H9 (cell line): Measurements from ENCODE around the gene NDUFB8. TPM values are rescaled to one million over a fixed set of nuclear protein-coding genes. Genes with fewer than 3 reads are reported as not detected.

Experiments used
- DNase-seq: peaks from one replicate; pipeline ENCODE4 v3.0.0-alpha.2; 2017
- H2AFZ ChIP-seq: one replicate; pipeline ENCODE4 v1.6.1; 2013; ENCODE audit warnings: mild to moderate bottlenecking, low read length, control low read depth, moderate library complexity
- H2AK5ac ChIP-seq: 2 replicates; pipeline ENCODE4 v1.6.1; 2013; ENCODE audit warnings: low read length, control low read depth, mixed read lengths; ENCODE audit not compliant: insufficient read length
- H2BK120ac ChIP-seq: one replicate; pipeline ENCODE4 v1.6.1; 2013; ENCODE audit warnings: low read depth, mild to moderate bottlenecking, low read length, control low read depth, inconsistent platforms; ENCODE audit not compliant: poor library complexity, severe bottlenecking
- H2BK12ac ChIP-seq: 2 replicates; pipeline ENCODE4 v1.6.1; 2013; ENCODE audit warnings: low read length, control low read depth, mixed read lengths, low read depth; ENCODE audit not compliant: insufficient read length
- H2BK15ac ChIP-seq: 2 replicates; pipeline ENCODE4 v1.6.1; 2013; ENCODE audit warnings: low read depth, low read length, control low read depth
- H2BK20ac ChIP-seq: one replicate; pipeline ENCODE4 v1.6.1; 2013; ENCODE audit warnings: low read depth, mild to moderate bottlenecking, low read length, control low read depth, inconsistent platforms; ENCODE audit not compliant: poor library complexity, severe bottlenecking
- H2BK5ac ChIP-seq: 2 replicates; pipeline ENCODE4 v1.6.1; 2013; ENCODE audit warnings: low read length, control low read depth, mixed read lengths; ENCODE audit not compliant: insufficient read length
- H3K14ac ChIP-seq: 2 replicates; pipeline ENCODE4 v1.6.1; 2013; ENCODE audit warnings: low read length, control low read depth; ENCODE audit not compliant: insufficient read depth
- H3K18ac ChIP-seq: 2 replicates; pipeline ENCODE4 v1.6.1; 2013; ENCODE audit warnings: low read depth, mild to moderate bottlenecking, mixed read lengths, low read length, control low read depth; ENCODE audit not compliant: insufficient read length
- H3K23ac ChIP-seq: 2 replicates; pipeline ENCODE4 v1.6.1; 2013; ENCODE audit warnings: low read length, control low read depth, mixed read lengths, low read depth; ENCODE audit not compliant: insufficient read length
- H3K23me2 ChIP-seq: 2 replicates; pipeline ENCODE4 v1.6.1; 2013; ENCODE audit warnings: low read depth, mild to moderate bottlenecking, mixed read lengths, low read length, control low read depth; ENCODE audit not compliant: insufficient read length, poor library complexity, severe bottlenecking
- H3K27ac ChIP-seq: 2 replicates; pipeline ENCODE4 v1.5.1; 2013; ENCODE audit warnings: low read length, control low read depth, mixed read lengths, low read depth; ENCODE audit not compliant: insufficient read length
- H3K27me3 ChIP-seq: 2 replicates; pipeline ENCODE4 v1.6.1; 2013; ENCODE audit warnings: low read length, control low read depth, inconsistent platforms; ENCODE audit not compliant: insufficient read depth
- H3K4ac ChIP-seq: 2 replicates; pipeline ENCODE4 v1.6.1; 2013; ENCODE audit warnings: low read depth, mild to moderate bottlenecking, control low read depth, inconsistent platforms, low read length, moderate library complexity
- H3K4me1 ChIP-seq: 2 replicates; pipeline ENCODE4 v1.6.1; 2013; ENCODE audit warnings: low read length, control low read depth, inconsistent platforms; ENCODE audit not compliant: insufficient read depth
- H3K4me2 ChIP-seq: 2 replicates; pipeline ENCODE4 v1.6.1; 2013; ENCODE audit warnings: low read length, control low read depth, mixed read lengths; ENCODE audit not compliant: insufficient read length, insufficient read depth
- H3K56ac ChIP-seq: 2 replicates; pipeline ENCODE4 v1.6.1; 2013; ENCODE audit warnings: low read depth, mild to moderate bottlenecking, mixed read lengths, low read length, control low read depth; ENCODE audit not compliant: insufficient read length
- H3K79me1 ChIP-seq: 2 replicates; pipeline ENCODE4 v1.6.1; 2013; ENCODE audit warnings: low read depth, mild to moderate bottlenecking, moderate library complexity, low read length, control low read depth, inconsistent platforms; ENCODE audit not compliant: insufficient read depth, poor library complexity, severe bottlenecking
- H3K79me2 ChIP-seq: 2 replicates; pipeline ENCODE4 v1.6.1; 2013; ENCODE audit warnings: low read length, control low read depth, inconsistent platforms; ENCODE audit not compliant: insufficient read depth
- H3K9ac ChIP-seq: 2 replicates; pipeline ENCODE4 v1.6.1; 2013; ENCODE audit warnings: low read length, control low read depth, mixed read lengths; ENCODE audit not compliant: insufficient read length; ENCODE audit errors: extremely low read depth
- H3K9me3 ChIP-seq: one replicate; pipeline ENCODE4 v1.6.1; 2013; ENCODE audit warnings: low read depth, low read length, inconsistent platforms; ENCODE audit not compliant: control insufficient read depth
- H3T11ph ChIP-seq: one replicate; pipeline ENCODE4 v1.6.1; 2013; ENCODE audit warnings: mild to moderate bottlenecking, low read length, control low read depth, inconsistent platforms
- H4K20me1 ChIP-seq: one replicate; pipeline ENCODE4 v1.6.1; 2013; ENCODE audit not compliant: control insufficient read depth, insufficient read length, insufficient read depth
- H4K5ac ChIP-seq: 2 replicates; pipeline ENCODE4 v1.6.1; 2013; ENCODE audit warnings: low read depth, mild to moderate bottlenecking, mixed read lengths, low read length, control low read depth; ENCODE audit not compliant: insufficient read length
- H4K8ac ChIP-seq: replicated peaks from 2 replicates; pipeline ENCODE4 v1.6.1; 2013; ENCODE audit warnings: low read length, control low read depth, mixed read lengths, low read depth; ENCODE audit not compliant: insufficient read length
- H4K91ac ChIP-seq: 2 replicates; pipeline ENCODE4 v1.6.1; 2013; ENCODE audit warnings: low read depth, mild to moderate bottlenecking, moderate library complexity, mixed read lengths, low read length, control low read depth; ENCODE audit not compliant: insufficient read length
- H3K27ac Mint-ChIP-seq, 3 experiments: 2 replicates in 2 of 3; 3 replicates in 1 of 3; pipeline ENCODE4 v1.8.0; 2020 to 2021; ENCODE audit warnings: mixed read lengths in 3 of 3, mild to moderate bottlenecking in 1 of 3, moderate library complexity in 1 of 3
- H3K27me3 Mint-ChIP-seq: 2 replicates; pipeline ENCODE4 v1.8.0; 2021; ENCODE audit warnings: low read depth, mild to moderate bottlenecking, moderate library complexity, mixed read lengths
- H3K36me3 Mint-ChIP-seq, 3 experiments: 2 replicates in 2 of 3; 3 replicates in 1 of 3; pipeline ENCODE4 v1.8.0; 2020 to 2021; ENCODE audit warnings: low read depth in 3 of 3, mixed read lengths in 3 of 3; ENCODE audit not compliant: insufficient read depth in 1 of 3
- H3K4me1 Mint-ChIP-seq, 2 experiments: 2 replicates each; pipeline ENCODE4 v1.8.0; 2020; ENCODE audit warnings: mixed read lengths in 2 of 2
- H3K4me3 Mint-ChIP-seq, 2 experiments: 2 replicates in 1 of 2; 3 replicates in 1 of 2; pipeline ENCODE4 v1.8.0; 2020 to 2021; ENCODE audit warnings: mild to moderate bottlenecking in 2 of 2, mixed read lengths in 2 of 2, moderate library complexity in 1 of 2
- H3K9me3 Mint-ChIP-seq, 2 experiments: 2 replicates in 1 of 2; 3 replicates in 1 of 2; pipeline ENCODE4 v1.8.0; 2020; ENCODE audit warnings: mild to moderate bottlenecking in 2 of 2, mixed read lengths in 2 of 2, moderate library complexity in 1 of 2
- WGBS: extraction: QIAGEN DNeasy Blood & Tissue Kit; methylation state at CpG from one replicate; pipeline ENCODE4 v1.1.7; 2013; ENCODE audit warnings: missing lambda C conversion rate, low lambda C conversion rate, mixed read lengths; ENCODE audit not compliant: insufficient read length; ENCODE audit errors: extremely low coverage; 5-methylcytosine and 5-hydroxymethylcytosine counted together
- total RNA-seq: library from RNA; stranded (reverse); gene quantifications from 2 replicates; pipeline ENCODE4 v1.2.1, GENCODE V29; 2021
- TF ChIP-seq, protein P1 (sequence below): fragments of 200-600 bp; sonication (generic); conservative IDR thresholded peaks from 3 replicates; pipeline ENCODE4 v1.8.0; 2021; ENCODE audit warnings: antibody characterized with exemption, mild to moderate bottlenecking

NDUFB8 gene
- total RNA-seq, 1 experiment from 2014 or later, result 205 TPM

- Histone ChIP-seq H3K23me2 (peaks cover 8% of the 10 kb centered on the region), H3K4ac (no peak overlapping the region), H3K79me1 (no peaks in the 10 kb centered on the region), H3K79me2 (no peaks in the 10 kb centered on the region), H4K5ac (no peak overlapping the region), H2BK15ac (no peak overlapping the region), H2BK12ac (no peak overlapping the region), H3K4me1 (no peaks in the 10 kb centered on the region; the same call in none of the 2 replicates), H2BK5ac (no peak overlapping the region), H4K20me1 (no peaks in the 10 kb centered on the region), H3K14ac (no peak overlapping the region), H3K9ac (no peak overlapping the region), H3K56ac (no peak overlapping the region), H3K27ac (no peak overlapping the region), H3K27me3 (peaks cover 45% of the 10 kb centered on the region), H3T11ph (no peak overlapping the region), H2AFZ (no peak overlapping the region), H2AK5ac (no peak overlapping the region), H4K91ac (no peak overlapping the region), H4K8ac (no peak overlapping the region), H3K23ac (no peak overlapping the region), H2BK120ac (no peak overlapping the region), H3K9me3 (no peaks in the 10 kb centered on the region), H2BK20ac (no peak overlapping the region), H3K18ac (no peak overlapping the region), H3K4me2 (no peak overlapping the region)
- no peak for DNase-seq
- Mint-ChIP-seq H3K4me3 (no peak overlapping the region), H3K9me3 (0 out of 5 replicates have a peak, but pooled peaks cover 0 to 3% of the 10 kb centered on the region in 2 experiments), H3K4me1 (peaks cover 26 to 29% of the 10 kb centered on the region in 2 experiments), H3K36me3 (no peaks in the 10 kb centered on the region; a peak in 1 of 7 replicates), H3K27ac (no peak overlapping the region), H3K27me3 (peaks cover 87% of the 10 kb centered on the region)
- TF ChIP-seq, protein P1, sequence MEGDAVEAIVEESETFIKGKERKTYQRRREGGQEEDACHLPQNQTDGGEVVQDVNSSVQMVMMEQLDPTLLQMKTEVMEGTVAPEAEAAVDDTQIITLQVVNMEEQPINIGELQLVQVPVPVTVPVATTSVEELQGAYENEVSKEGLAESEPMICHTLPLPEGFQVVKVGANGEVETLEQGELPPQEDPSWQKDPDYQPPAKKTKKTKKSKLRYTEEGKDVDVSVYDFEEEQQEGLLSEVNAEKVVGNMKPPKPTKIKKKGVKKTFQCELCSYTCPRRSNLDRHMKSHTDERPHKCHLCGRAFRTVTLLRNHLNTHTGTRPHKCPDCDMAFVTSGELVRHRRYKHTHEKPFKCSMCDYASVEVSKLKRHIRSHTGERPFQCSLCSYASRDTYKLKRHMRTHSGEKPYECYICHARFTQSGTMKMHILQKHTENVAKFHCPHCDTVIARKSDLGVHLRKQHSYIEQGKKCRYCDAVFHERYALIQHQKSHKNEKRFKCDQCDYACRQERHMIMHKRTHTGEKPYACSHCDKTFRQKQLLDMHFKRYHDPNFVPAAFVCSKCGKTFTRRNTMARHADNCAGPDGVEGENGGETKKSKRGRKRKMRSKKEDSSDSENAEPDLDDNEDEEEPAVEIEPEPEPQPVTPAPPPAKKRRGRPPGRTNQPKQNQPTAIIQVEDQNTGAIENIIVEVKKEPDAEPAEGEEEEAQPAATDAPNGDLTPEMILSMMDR, result no peak
- WGBS, result no CpG with 5 or more reads among the region's 2 CpGs
These were observed 49.7 kb downstream of the NDUFB8 start for GRCh38 chr10:100480002-100480401.
